ENCODE results near the gene SLC26A2. TPM values are rescaled to one million over a fixed set of nuclear protein-coding genes. Genes with fewer than 3 reads are reported as not detected.
A peak's percentile ranks its signal among the peaks of the same experiment; 100 is the strongest.

Gene SLC26A2
- polyA plus RNA-seq (ENCODE audit: insufficient read length in 4 of 4): 10 to 100 TPM; 16.0 to 22.9 (median 20.4) TPM

DNA sequence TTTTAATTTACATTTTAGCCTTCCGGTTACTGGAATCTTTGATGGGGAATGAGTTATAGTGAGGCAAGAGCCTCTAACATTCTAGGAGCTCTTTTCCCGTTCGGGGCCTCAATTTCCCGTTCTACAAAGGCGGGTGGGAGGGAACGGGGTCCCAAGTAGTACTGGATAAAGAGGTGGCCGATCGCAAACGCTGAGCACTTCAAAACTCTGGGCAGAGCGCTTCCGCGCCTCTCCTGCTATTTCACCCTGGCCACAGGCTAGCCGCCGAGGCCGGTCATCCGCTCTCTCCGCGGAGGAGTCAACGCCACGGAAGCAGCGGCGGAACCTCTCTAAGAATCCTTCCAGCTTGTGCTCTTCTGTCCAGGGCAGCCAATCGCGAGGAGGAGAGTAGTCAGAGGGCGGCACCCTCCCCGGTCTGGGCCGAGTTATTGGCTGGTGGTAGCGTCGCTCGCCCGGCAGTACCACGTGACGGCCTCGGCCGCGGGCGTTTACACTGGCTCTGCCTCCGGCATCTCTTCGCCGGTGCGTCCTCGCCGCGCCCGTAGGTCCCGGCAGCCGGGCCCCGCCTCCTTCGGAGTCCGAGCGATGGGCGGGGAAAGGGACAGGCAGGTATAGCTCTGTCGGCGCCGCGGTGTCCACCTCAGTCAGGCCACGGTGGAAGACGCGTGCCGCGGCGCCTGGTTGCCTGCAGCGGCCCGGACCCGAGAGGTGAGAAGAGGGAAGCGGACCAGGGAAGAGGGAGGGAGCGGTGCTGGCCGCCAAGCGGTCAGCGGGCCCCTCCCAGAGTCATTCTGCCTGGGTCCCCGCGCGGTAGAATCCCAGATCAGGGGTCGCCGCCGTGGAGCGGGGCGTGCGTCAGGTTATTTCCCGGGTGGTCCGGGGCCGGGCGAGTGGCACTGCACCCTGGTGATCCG, at the start of gene SLC26A2:
SLC26A2 (plus strand) TSS at position 487 of the 914 bp plus-strand sequence. CDS start 16,895 bp downstream, outside the sequence.
- DNase-seq (ENCODE audit: low read depth in 4 of 4, low spot score in 3 of 4): peak; percentile 89 to 93 (median 92)

DNA sequence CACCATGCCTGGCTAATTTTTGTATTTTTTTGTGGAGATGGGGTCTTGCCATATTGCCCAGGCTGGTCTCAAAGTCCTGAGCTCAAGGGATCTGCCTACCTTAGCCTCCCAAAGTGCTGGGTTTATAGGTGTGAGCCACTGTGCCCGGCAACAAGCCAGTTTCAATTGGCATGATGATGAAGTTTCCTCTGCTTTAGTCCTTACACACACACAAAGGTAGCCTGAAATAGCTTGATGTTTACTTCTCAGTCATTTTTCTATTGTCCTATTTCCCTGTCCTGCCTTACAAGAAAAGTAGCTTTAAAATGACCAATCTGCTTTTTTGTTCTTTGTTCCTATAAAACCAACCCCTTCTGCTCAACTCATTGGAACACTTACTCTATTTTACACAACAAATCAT, 49.5 kb upstream of the SLC26A2 start:
- no peak for DNase-seq (ENCODE audit: low read depth in 4 of 4, low spot score in 3 of 4)

GRCh38 chr5:149912226-149912871, 48.2 kb upstream of the SLC26A2 start:
- DNase-seq (ENCODE audit: low read depth in 4 of 4, low spot score in 3 of 4): no peak

GRCh38 chr5:149913436-149914419, 46.8 kb upstream of the SLC26A2 start:
- no peak for DNase-seq (ENCODE audit: low read depth in 4 of 4, low spot score in 3 of 4)

DNA sequence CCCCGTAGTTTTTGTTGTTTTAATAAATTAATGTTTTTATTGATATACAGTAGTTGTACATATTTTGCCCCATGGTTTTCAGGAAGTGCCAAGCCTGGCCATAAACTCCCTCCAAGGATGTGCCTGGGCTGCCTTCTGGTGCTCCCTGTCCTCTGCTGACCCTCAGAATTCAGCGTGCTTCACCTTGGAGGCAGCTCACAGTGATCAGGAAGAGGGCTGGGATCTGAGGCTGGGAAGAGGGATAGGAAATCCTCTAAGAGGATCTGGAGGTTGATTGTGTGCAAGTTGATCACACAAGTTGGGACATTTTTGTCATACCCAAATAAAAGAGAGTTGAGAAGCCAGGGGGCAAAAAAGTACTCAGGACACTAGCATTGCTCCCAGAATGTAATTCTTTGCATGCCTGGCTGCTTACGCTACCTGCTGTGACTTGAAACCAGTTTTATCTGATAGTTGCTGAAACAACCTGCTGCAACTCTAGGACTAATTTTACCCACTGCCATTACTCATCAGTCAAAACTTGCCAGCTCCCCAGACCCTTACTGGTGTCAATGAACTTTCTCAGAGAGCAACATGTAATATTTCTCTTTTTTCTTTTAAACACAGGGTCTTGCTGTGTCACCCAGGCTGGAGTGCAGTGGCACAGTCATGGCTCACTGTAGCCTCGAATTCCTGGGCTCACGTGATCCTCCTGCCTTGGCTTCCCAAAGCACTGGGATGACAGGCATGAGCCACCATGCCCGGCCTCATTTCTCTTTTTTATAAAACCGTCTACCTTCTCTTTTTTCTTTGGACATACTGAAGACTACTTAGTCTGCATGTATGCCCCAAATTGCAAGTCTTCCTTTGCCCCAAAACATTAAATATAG, 44.9 kb upstream of the SLC26A2 start:
- no peak for DNase-seq (ENCODE audit: low read depth in 4 of 4, low spot score in 3 of 4)

GRCh38 chr5:149916334-149917072, 44.1 kb upstream of the SLC26A2 start:
- no peak for DNase-seq (ENCODE audit: low read depth in 4 of 4, low spot score in 3 of 4)

DNA sequence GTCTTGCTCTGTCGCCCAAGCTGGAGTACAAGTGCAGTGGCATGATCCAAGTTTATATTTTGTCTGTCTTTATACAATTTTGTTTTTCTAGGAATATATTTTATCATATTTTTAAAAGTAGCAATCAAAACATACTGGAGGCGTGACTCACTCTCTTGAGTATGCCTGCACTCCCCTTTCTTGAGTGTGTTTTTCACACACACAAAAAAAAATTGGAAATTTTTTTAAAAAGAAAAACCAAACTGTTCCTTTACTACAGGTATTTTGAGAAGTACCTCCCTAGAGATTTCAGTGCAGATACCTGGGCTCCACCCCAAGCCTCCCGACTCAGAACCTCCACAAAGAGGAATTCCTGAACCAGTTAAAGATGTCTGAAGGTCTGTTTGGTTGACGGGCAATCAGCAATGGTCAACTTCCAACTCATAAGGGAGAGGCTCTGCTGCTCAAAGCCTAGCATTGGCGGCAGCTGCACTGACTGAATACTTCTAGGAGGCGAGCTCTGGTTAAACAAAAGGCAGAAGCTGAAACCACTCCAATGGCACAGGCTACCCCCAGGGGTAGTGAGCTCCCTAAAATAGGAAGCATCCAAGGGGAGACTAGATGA, 43.4 kb upstream of the SLC26A2 start:
- no peak for DNase-seq (ENCODE audit: low read depth in 4 of 4, low spot score in 3 of 4)

GRCh38 chr5:149921597-149921996, 39.0 kb upstream of the SLC26A2 start:
- DNase-seq (ENCODE audit: low read depth in 4 of 4, low spot score in 3 of 4): no peak

DNA sequence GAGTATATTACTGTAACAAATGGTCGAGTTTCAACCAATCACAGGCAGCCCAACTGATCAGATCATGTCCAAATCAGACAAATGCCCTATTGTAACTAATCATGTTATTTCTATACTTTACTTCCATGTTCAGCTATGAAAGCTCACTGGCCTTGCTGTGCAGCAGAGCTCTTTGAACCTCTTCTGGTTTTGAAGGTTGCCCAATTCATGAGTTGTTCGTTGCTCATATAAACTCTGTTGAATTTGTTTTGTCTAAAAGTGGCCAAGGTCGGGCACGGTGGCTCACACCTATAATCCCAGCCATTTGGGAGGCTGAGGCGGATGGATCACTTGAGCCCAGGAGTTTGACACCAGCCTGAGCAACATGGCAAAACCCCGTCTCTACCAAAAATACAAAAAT, 37.6 kb upstream of the SLC26A2 start:
- DNase-seq (ENCODE audit: low read depth in 4 of 4, low spot score in 3 of 4): no peak

GRCh38 chr5:149924486-149924885, 36.1 kb upstream of the SLC26A2 start:
- DNase-seq (ENCODE audit: low read depth in 4 of 4, low spot score in 3 of 4): no peak

GRCh38 chr5:149930043-149930748, 30.4 kb upstream of the SLC26A2 start:
- no peak for DNase-seq (ENCODE audit: low read depth in 4 of 4, low spot score in 3 of 4)

- DNase-seq (ENCODE audit: low read depth in 4 of 4, low spot score in 3 of 4): no peak
These were observed 29.6 kb upstream of the SLC26A2 start for GRCh38 chr5:149930749-149931574.

DNA sequence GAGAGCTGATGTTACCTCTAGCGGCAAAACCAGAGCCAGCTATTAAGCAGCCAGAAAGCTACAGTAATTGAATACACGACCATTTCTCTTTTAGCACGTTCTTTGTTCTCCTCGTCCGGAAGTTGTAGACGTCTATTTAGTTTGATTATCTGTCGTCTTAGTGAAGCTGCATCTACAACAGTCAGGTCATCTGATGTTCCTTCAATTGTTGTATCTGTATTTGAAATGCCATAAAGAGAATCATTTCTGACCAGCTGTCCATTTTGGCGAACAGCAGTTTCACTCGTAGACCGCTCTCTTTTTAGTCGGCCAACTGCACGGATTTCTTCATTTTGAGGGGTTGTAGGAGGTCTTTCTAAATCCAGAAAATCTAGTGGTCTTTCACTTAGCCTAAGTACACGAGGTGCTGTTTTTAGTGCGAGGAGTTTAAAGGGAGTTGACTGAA, 28.5 kb upstream of the SLC26A2 start:
- no peak for DNase-seq (ENCODE audit: low read depth in 4 of 4, low spot score in 3 of 4)

- DNase-seq (ENCODE audit: low read depth in 4 of 4, low spot score in 3 of 4): no peak
These were observed 27.9 kb upstream of the SLC26A2 start for GRCh38 chr5:149932445-149933350.

DNA sequence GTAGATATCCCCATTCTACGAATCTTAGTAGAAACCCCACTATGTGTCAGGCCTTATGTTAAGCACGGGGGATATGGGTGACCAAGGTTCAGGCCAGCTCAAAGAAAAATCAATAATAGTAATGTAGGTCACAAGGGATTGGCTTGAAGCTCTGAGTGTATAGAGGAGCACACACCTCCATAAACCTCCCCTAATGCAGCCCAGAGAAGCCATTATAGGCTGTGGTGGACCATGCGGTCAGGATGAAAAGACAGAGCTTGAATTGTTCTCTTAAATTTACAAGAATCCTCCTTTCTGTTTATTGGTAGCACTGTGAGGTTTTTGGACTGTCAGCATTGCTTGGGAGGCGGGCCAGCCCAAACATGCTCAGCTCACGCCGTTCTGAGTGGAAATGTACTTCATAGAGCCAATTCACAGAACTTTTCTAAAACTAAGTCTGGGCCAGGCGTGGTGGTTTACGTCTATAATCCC, 25.1 kb upstream of the SLC26A2 start:
- no peak for DNase-seq (ENCODE audit: low read depth in 4 of 4, low spot score in 3 of 4)
